ENCODE results near the gene SULT4A1. TPM values are rescaled to one million over a fixed set of nuclear protein-coding genes. Genes with fewer than 3 reads are reported as not detected.

Gene SULT4A1
- total and polyA plus RNA-seq, 4 donors: 0.08 to 0.37 TPM; not detected in 2

DNA sequence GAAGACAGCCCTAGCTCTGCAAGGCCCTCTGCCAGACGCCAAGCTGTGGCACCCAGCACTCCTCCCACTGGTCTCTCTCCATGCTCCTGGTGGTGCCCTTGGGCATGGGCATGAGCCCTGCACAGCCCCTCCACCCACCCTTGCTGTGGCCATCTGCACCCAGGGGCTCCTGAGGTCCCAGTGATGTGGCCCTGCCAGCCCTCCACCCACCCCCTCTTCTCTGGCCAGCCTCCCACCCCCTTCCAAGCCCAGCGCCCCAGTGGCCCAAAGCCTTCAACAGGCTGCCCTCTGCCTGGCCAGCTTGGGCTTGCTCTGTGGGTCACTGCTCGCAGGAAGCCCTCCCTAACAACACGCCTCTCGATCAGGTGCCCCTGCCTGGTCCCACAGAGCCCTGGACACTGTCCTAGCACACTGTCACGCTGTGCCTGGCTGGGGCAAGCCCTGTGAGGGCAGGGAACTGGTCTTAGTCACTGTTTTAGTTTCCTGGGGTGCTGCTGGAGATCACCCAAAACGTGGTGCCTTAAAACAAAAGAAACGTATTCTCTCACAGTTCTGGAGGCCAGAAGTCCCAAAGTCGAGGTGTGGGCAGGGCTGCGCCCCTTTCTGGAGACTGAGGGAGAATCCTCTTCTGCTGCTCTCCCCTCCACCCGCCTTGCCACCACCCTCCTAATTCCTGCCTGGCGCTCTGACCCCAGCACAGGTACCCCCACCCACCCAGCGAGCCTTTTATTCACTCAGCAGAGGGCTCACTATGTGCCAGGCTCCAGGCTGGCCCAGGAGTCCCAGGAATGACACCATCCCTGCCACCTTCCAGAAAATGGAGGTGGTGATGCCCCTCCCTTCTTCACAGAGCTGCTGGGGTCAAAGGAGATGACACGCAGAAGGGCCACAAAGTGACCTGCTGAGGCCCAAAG, 14.7 kb downstream of the SULT4A1 start:
- no peaks in the 10 kb centered on the region for H3K9me3 ChIP-seq (ENCODE audit: control insufficient read depth in 4 of 4, low read length in 3 of 4)
- H3K4me3 ChIP-seq (ENCODE audit: low read depth in 1 of 3, low read length in 3 of 3): no peak overlapping the region
- 86% methylated on average over 14 of the region's 14 CpGs for WGBS
- no peaks in the 10 kb centered on the region for H3K36me3 ChIP-seq (ENCODE audit: control insufficient read depth in 4 of 4, insufficient read depth in 3 of 4, low read depth in 1 of 4, low read length in 3 of 4)
- no peak for DNase-seq (ENCODE audit: low spot score)
- TF ChIP-seq SP1 (IDR thresholded peaks at IDR 0.05) (no peak), RXRA (IDR thresholded peaks at IDR 0.05) (no peak), TAF1 (conservative IDR thresholded peaks at IDR 0.05) (no peak), JUND (IDR thresholded peaks at IDR 0.05) (no peak), REST (IDR thresholded peaks at IDR 0.05) (no peak), HNF4G (IDR thresholded peaks at IDR 0.05) (no peak), EGR1 (IDR thresholded peaks at IDR 0.05; ENCODE audit: low read depth in 2 of 2) (no peak), YY1 (IDR thresholded peaks at IDR 0.05) (no peak), GABPA (IDR thresholded peaks at IDR 0.05 in 1 of 2, conservative IDR thresholded peaks at IDR 0.05 in 1 of 2) (no peak), FOXA1 (IDR thresholded peaks at IDR 0.05) (no peak)
- TF ChIP-seq, protein P1, sequence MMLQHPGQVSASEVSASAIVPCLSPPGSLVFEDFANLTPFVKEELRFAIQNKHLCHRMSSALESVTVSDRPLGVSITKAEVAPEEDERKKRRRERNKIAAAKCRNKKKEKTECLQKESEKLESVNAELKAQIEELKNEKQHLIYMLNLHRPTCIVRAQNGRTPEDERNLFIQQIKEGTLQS (IDR thresholded peaks at IDR 0.05): no peak
- peaks cover 0 to 2% (median 0%) of the 10 kb centered on the region in 4 donors for H3K27me3 ChIP-seq (ENCODE audit: control insufficient read depth in 4 of 4, insufficient read depth in 4 of 4, low read length in 3 of 4)
- H3K9ac ChIP-seq (ENCODE audit: low read depth in 1 of 2, low read length in 2 of 2): no peak overlapping the region
- H3K27ac ChIP-seq (ENCODE audit: low read depth in 1 of 2, low read length in 2 of 2): no peak overlapping the region
- peaks cover 0 to 11% (median 7%) of the 10 kb centered on the region in 4 donors for H3K4me1 ChIP-seq (ENCODE audit: control insufficient read depth in 4 of 4, insufficient read depth in 4 of 4, low read length in 3 of 4)

GRCh38 chr22:43846966-43847365, 15.3 kb downstream of the SULT4A1 start:
- no peak overlapping the region for H3K9ac ChIP-seq (ENCODE audit: low read depth in 1 of 2, low read length in 2 of 2)
- H3K9me3 ChIP-seq (ENCODE audit: control insufficient read depth in 4 of 4, low read length in 3 of 4): no peaks in the 10 kb centered on the region
- H3K27me3 ChIP-seq (ENCODE audit: control insufficient read depth in 4 of 4, insufficient read depth in 4 of 4, low read length in 3 of 4): peaks cover 0 to under 1% (median 0%) of the 10 kb centered on the region in 4 donors
- H3K27ac ChIP-seq (ENCODE audit: low read depth in 1 of 2, low read length in 2 of 2): no peak overlapping the region
- 72% methylated on average over 11 of the region's 11 CpGs for WGBS
- TF ChIP-seq FOXA1 (IDR thresholded peaks at IDR 0.05) (no peak), CTCF (IDR thresholded peaks at IDR 0.05; ENCODE audit: low read depth, low read length, missing input control) (no peak), RAD21 (IDR thresholded peaks at IDR 0.05) (no peak), NR2F2 (IDR thresholded peaks at IDR 0.05) (no peak), EGR1 (IDR thresholded peaks at IDR 0.05; ENCODE audit: low read depth in 2 of 2) (no peak), TAF1 (conservative IDR thresholded peaks at IDR 0.05) (no peak), GABPA (IDR thresholded peaks at IDR 0.05 in 1 of 2, conservative IDR thresholded peaks at IDR 0.05 in 1 of 2) (no peak), HNF4A (conservative IDR thresholded peaks at IDR 0.05) (no peak)
- H3K36me3 ChIP-seq (ENCODE audit: control insufficient read depth in 4 of 4, insufficient read depth in 3 of 4, low read depth in 1 of 4, low read length in 3 of 4): no peaks in the 10 kb centered on the region
- H3K4me3 ChIP-seq (ENCODE audit: low read depth in 1 of 3, low read length in 3 of 3): no peak overlapping the region
- peaks cover 0 to 11% (median 7%) of the 10 kb centered on the region in 4 donors for H3K4me1 ChIP-seq (ENCODE audit: control insufficient read depth in 4 of 4, insufficient read depth in 4 of 4, low read length in 3 of 4)
- DNase-seq (ENCODE audit: low spot score): no peak

All from liver (tissue), 9 donors.